Esophagus mucosa (tissue), 1 donor: ENCODE data around the gene SCARB2. TPM values are rescaled to one million over a fixed set of nuclear protein-coding genes. Genes with fewer than 3 reads are reported as not detected.
A peak's percentile ranks its signal among the peaks of the same experiment; 100 is the strongest.
"Not testable (repeated sequence)": the region's sequence is repeated elsewhere in the genome, so short reads cannot be mapped to it uniquely, and the experiment has no call there.

Source experiments
- ATAC-seq: fragments of 200-7000 bp; cut with Tn5 transposase; one replicate; pipeline ENCODE4 v1.9.1; 2020
- total RNA-seq: library from RNA; stranded (reverse); gene quantifications from one replicate; pipeline ENCODE4 v1.2.4, GENCODE V29; 2023
- donor health status: DM: yes; HTN: yes; CAD: no.

SCARB2 gene
- 70.0 TPM for total RNA-seq

GRCh38 chr4:76213415-76214176 is at the start of gene SCARB2:
SCARB2 (minus strand) TSS chr4:76213824; CDS start chr4:76213543, 281 bp downstream.
- ATAC-seq, result peak; percentile 91

GRCh38 chr4:76260571-76260970 is 46.9 kb upstream of the SCARB2 start:
- ATAC-seq, result no peak

GRCh38 chr4:76257824-76258223 is 44.2 kb upstream of the SCARB2 start:
- no peak for ATAC-seq

GRCh38 chr4:76256968-76257367 is 43.3 kb upstream of the SCARB2 start:
- no peak for ATAC-seq

GRCh38 chr4:76256032-76256431 is 42.4 kb upstream of the SCARB2 start:
- ATAC-seq, result no peak

GRCh38 chr4:76253511-76253910 is 39.9 kb upstream of the SCARB2 start:
- ATAC-seq, result no peak

GRCh38 chr4:76252271-76252653 is 38.6 kb upstream of the SCARB2 start:
- ATAC-seq, result no peak

- peak; percentile 81 for ATAC-seq
These were observed 38.0 kb upstream of the SCARB2 start, which contains the start of gene FAM47E for GRCh38 chr4:76251441-76252270. FAM47E (plus strand) TSS chr4:76251721; CDS start chr4:76251747, 26 bp downstream.

GRCh38 chr4:76250962-76251361 is 37.3 kb upstream of the SCARB2 start:
- no peak for ATAC-seq

- no peak for ATAC-seq
These were observed 33.2 kb upstream of the SCARB2 start for GRCh38 chr4:76246852-76247251.

- ATAC-seq, result peak; percentile 18
These were observed 32.4 kb upstream of the SCARB2 start for GRCh38 chr4:76246025-76246424.

- ATAC-seq, result not testable (repeated sequence)
These were observed 30.3 kb upstream of the SCARB2 start for GRCh38 chr4:76243877-76244276.

- no peak for ATAC-seq
These were observed 26.6 kb upstream of the SCARB2 start for GRCh38 chr4:76240236-76240635.

- ATAC-seq, result no peak
These were observed 25.1 kb upstream of the SCARB2 start for GRCh38 chr4:76238701-76239100.

- no peak for ATAC-seq
These were observed 24.6 kb upstream of the SCARB2 start for GRCh38 chr4:76238236-76238635.

GRCh38 chr4:76235915-76236314 is 22.3 kb upstream of the SCARB2 start:
- ATAC-seq, result peak; percentile 76

GRCh38 chr4:76235407-76235806 is 21.8 kb upstream of the SCARB2 start:
- ATAC-seq, result no peak

GRCh38 chr4:76234679-76235044 is 21.0 kb upstream of the SCARB2 start:
- no peak for ATAC-seq

GRCh38 chr4:76233967-76234678 is 20.5 kb upstream of the SCARB2 start:
- ATAC-seq, result peak; percentile 50

- no peak for ATAC-seq
These were observed 19.9 kb upstream of the SCARB2 start for GRCh38 chr4:76233529-76233928.

GRCh38 chr4:76233083-76233482 is 19.5 kb upstream of the SCARB2 start:
- ATAC-seq, result no peak

GRCh38 chr4:76232681-76233080 is 19.1 kb upstream of the SCARB2 start:
- no peak for ATAC-seq

GRCh38 chr4:76226418-76226817 is 12.8 kb upstream of the SCARB2 start:
- ATAC-seq, result no peak
